ENCODE results near the gene DPYD. TPM values are rescaled to one million over a fixed set of nuclear protein-coding genes. Genes with fewer than 3 reads are reported as not detected.

Gene DPYD
- polyA plus RNA-seq, 1 donor from 2014 or later, result 3.8 TPM

DNA sequence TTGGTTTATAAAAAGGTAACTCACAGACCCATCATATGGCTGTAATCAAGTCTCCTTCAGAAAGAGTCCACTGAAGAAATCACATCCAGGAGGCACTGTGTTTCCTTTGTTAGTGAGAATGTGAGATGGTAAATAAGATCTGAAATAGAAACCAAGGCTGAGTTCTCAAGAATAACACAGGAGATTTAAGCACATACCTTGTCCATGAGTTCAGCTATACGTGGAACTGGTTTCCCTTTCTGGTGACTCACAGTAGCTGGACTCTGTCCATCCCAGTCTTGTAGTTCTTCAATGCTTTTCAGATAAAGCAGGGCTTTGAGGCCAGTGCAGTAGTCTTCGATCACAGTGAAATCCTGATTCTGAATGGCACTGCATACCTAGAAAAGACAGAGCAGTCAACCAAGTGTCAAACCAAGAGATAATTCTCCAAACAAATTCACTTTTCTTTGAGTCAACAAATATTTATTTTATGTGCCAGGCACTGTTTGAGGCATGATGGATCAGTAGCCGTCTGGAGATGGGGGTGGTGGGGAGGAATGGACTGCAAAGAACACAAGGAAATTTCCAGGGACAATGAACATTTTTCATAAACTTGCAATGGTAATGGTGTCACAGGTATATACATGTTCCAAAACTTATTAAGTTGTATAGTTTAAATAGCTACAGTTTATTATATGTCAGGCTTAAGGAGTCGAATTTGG, 727.8 kb downstream of the DPYD start:
- Mint-ChIP-seq H3K4me3 (no peak overlapping the region), H3K9me3 (peaks cover 0 to 2% (median 0%) of the 10 kb centered on the region in 3 donors), H3K4me1 (no peaks in the 10 kb centered on the region), H3K27me3 (no peaks in the 10 kb centered on the region), H3K36me3 (no peaks in the 10 kb centered on the region), H3K27ac (no peak overlapping the region)

GRCh38 chr1:97190326-97190725, 730.5 kb downstream of the DPYD start:
- no peaks in the 10 kb centered on the region for H3K36me3 Mint-ChIP-seq
- H3K27ac Mint-ChIP-seq, result no peak overlapping the region
- H3K4me1 Mint-ChIP-seq, result peaks cover 0 to 2% (median 0%) of the 10 kb centered on the region in 3 donors
- H3K4me3 Mint-ChIP-seq, result no peak overlapping the region
- no peaks in the 10 kb centered on the region for H3K27me3 Mint-ChIP-seq
- H3K9me3 Mint-ChIP-seq, result peaks cover 0 to 2% (median 0%) of the 10 kb centered on the region in 3 donors

GRCh38 chr1:97186381-97186780, 734.5 kb downstream of the DPYD start:
- H3K9me3 Mint-ChIP-seq, result no peaks in the 10 kb centered on the region
- H3K27me3 Mint-ChIP-seq, result no peaks in the 10 kb centered on the region
- H3K4me3 Mint-ChIP-seq, result no peak overlapping the region
- H3K27ac Mint-ChIP-seq, result no peak overlapping the region
- H3K36me3 Mint-ChIP-seq, result no peaks in the 10 kb centered on the region
- peaks cover 0 to 2% (median 0%) of the 10 kb centered on the region in 3 donors for H3K4me1 Mint-ChIP-seq

DNA sequence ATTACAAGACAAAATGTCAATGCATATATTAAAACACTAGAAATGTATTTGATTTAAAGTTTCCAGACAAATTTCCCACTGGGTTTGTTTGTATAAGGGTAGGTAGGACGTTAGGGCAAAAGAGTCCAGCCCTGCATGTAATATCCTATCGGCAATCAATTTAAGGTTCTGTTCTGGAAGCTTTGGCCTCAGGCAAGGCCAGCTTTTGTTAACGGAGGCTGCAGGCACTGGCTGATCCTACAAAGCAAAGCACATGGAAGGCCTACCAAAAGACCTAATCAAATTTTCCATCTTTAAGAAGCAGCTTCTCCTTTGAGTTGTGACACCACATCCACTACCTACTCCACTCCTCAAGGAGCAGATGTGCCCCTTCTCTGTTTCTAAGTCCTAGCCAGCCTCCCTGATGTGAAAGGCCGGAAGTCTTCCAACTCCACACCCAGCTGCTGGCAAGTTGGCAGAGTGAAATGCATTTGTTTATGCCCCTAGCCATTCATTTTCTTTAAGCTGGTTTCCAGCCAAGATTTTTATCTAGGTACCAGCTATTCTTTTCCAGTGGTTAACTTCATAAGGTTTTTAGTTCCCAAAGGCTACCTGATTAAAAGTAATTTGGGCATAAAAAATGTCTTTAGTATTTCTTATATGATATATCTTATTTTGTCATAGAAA, 746.7 kb downstream of the DPYD start:
- H3K27ac Mint-ChIP-seq, result no peak overlapping the region
- H3K27me3 Mint-ChIP-seq, result no peaks in the 10 kb centered on the region
- no peaks in the 10 kb centered on the region for H3K4me1 Mint-ChIP-seq
- no peaks in the 10 kb centered on the region for H3K9me3 Mint-ChIP-seq
- H3K36me3 Mint-ChIP-seq, result no peaks in the 10 kb centered on the region
- H3K4me3 Mint-ChIP-seq, result no peak overlapping the region

- H3K36me3 Mint-ChIP-seq, result no peaks in the 10 kb centered on the region
- no peak overlapping the region for H3K4me3 Mint-ChIP-seq
- peaks cover 0 to 2% (median 0%) of the 10 kb centered on the region in 3 donors for H3K9me3 Mint-ChIP-seq
- no peak overlapping the region for H3K27ac Mint-ChIP-seq
- H3K27me3 Mint-ChIP-seq, result no peaks in the 10 kb centered on the region
- peaks cover 0 to 2% (median 0%) of the 10 kb centered on the region in 3 donors for H3K4me1 Mint-ChIP-seq
Measured at GRCh38 chr1:97170300-97170699, 750.5 kb downstream of the DPYD start.

GRCh38 chr1:97168056-97168455, 752.8 kb downstream of the DPYD start:
- H3K4me3 Mint-ChIP-seq, result no peak overlapping the region
- peaks cover 2 to 15% (median 6%) of the 10 kb centered on the region in 3 donors for H3K9me3 Mint-ChIP-seq
- H3K4me1 Mint-ChIP-seq, result peaks cover 3 to 16% (median 8%) of the 10 kb centered on the region in 3 donors
- no peak overlapping the region for H3K27ac Mint-ChIP-seq
- no peaks in the 10 kb centered on the region for H3K36me3 Mint-ChIP-seq
- no peaks in the 10 kb centered on the region for H3K27me3 Mint-ChIP-seq

GRCh38 chr1:97167246-97167645, 753.6 kb downstream of the DPYD start:
- Mint-ChIP-seq H3K4me3 (no peak overlapping the region), H3K27me3 (no peaks in the 10 kb centered on the region), H3K4me1 (peaks cover 3 to 16% (median 8%) of the 10 kb centered on the region in 3 donors), H3K9me3 (peaks cover 2 to 15% (median 6%) of the 10 kb centered on the region in 3 donors), H3K36me3 (no peaks in the 10 kb centered on the region), H3K27ac (no peak overlapping the region)

DNA sequence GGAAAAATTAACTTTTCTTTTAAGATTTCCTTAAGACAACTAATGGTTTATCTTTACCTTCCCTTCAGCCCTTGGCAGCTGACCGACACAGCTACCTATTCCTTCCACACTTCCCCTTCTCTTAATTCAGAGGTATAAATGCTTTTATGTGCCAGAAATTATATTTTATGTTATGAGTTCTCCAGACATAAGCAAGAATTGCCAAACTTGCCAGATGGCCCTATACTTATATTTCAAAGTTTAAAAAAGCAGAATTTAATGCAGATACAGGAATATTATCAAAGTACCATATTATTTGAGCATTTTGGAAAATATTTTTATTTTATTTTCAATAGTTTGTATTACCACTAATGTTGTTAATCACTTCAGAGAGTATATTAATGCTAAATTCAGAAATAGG, 754.2 kb downstream of the DPYD start:
- Mint-ChIP-seq H3K36me3 (no peaks in the 10 kb centered on the region), H3K4me1 (peaks cover 3 to 16% (median 8%) of the 10 kb centered on the region in 3 donors), H3K27ac (no peak overlapping the region), H3K4me3 (no peak overlapping the region), H3K9me3 (peaks cover 2 to 15% (median 6%) of the 10 kb centered on the region in 3 donors), H3K27me3 (no peaks in the 10 kb centered on the region)

GRCh38 chr1:97164276-97164639, 756.6 kb downstream of the DPYD start:
- Mint-ChIP-seq H3K9me3 (peaks cover 2 to 15% (median 8%) of the 10 kb centered on the region in 3 donors), H3K27me3 (no peaks in the 10 kb centered on the region), H3K4me3 (peak overlapping the region in 1 of 4 donors; percentile 33), H3K27ac (peak overlapping the region in 1 of 3 donors; percentile 15), H3K4me1 (peaks cover 3 to 18% (median 8%) of the 10 kb centered on the region in 3 donors), H3K36me3 (no peaks in the 10 kb centered on the region)

- no peaks in the 10 kb centered on the region for H3K36me3 Mint-ChIP-seq
- H3K27me3 Mint-ChIP-seq, result no peaks in the 10 kb centered on the region
- peaks cover 3 to 23% (median 8%) of the 10 kb centered on the region in 3 donors for H3K4me1 Mint-ChIP-seq
- peak overlapping the region in 1 of 3 donors; percentile 15 for H3K27ac Mint-ChIP-seq
- no peak overlapping the region for H3K4me3 Mint-ChIP-seq
- peaks cover 2 to 15% (median 8%) of the 10 kb centered on the region in 3 donors for H3K9me3 Mint-ChIP-seq
Measured at GRCh38 chr1:97163591-97164275, 757.1 kb downstream of the DPYD start.

DNA sequence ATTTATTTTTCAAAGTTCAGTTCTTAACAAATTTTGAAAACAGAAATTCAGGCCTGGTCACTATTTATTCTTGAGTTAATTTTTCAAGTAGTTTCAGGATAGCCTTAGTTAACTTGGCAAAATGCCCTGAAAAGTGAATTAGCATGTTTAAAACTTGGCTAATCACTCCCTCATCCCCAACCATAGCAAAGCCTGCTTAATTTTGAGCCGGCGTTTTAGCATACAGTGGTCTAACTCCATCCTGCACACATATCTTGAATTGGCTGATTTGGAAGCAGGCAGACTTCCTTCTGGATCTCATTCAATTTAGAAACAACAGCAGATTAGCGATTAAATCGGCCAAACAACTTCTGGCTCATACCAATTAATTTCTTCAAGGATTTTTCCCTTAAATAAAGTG, 760.0 kb downstream of the DPYD start:
- Mint-ChIP-seq H3K36me3 (no peaks in the 10 kb centered on the region), H3K4me1 (peaks cover 3 to 24% (median 8%) of the 10 kb centered on the region in 3 donors), H3K27me3 (no peaks in the 10 kb centered on the region), H3K27ac (no peak overlapping the region), H3K4me3 (no peak overlapping the region), H3K9me3 (peaks cover 5 to 15% (median 8%) of the 10 kb centered on the region in 3 donors)

GRCh38 chr1:97159342-97159741, 761.5 kb downstream of the DPYD start:
- Mint-ChIP-seq H3K9me3 (peaks cover 3 to 8% (median 6%) of the 10 kb centered on the region in 3 donors), H3K4me3 (no peak overlapping the region), H3K27me3 (no peaks in the 10 kb centered on the region), H3K4me1 (peaks cover 2 to 16% (median 5%) of the 10 kb centered on the region in 3 donors), H3K36me3 (no peaks in the 10 kb centered on the region), H3K27ac (no peak overlapping the region)

- H3K4me1 Mint-ChIP-seq, result peaks cover 0 to 10% (median 0%) of the 10 kb centered on the region in 3 donors
- H3K27me3 Mint-ChIP-seq, result no peaks in the 10 kb centered on the region
- H3K27ac Mint-ChIP-seq, result no peak overlapping the region
- H3K9me3 Mint-ChIP-seq, result peaks cover 3 to 5% (median 5%) of the 10 kb centered on the region in 3 donors
- no peaks in the 10 kb centered on the region for H3K36me3 Mint-ChIP-seq
- H3K4me3 Mint-ChIP-seq, result no peak overlapping the region
Measured at GRCh38 chr1:97158691-97159096, 762.1 kb downstream of the DPYD start.

DNA sequence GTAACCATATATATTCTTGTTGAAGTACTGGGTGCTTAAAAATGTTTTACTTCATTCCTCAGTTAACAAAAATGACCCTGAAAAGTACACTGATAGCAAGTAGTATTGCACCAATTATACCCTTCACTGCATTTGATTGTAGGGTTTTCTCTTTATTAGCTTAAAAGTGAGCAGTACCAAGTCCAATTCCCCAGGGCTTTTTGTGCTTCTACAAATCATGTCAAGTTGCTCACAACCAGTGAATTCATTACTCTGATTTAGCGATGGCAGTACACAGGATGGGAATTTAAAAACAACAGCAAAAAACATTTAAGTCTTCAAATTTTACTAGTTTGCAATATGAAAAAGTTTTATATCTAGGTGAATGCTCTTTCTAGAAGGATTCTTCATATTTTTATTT, 762.8 kb downstream of the DPYD start:
- Mint-ChIP-seq H3K4me1 (peaks cover 0 to 8% (median 0%) of the 10 kb centered on the region in 3 donors), H3K27ac (no peak overlapping the region), H3K9me3 (peaks cover 3 to 10% (median 6%) of the 10 kb centered on the region in 3 donors), H3K4me3 (no peak overlapping the region), H3K36me3 (no peaks in the 10 kb centered on the region), H3K27me3 (no peaks in the 10 kb centered on the region)

GRCh38 chr1:97151651-97152050, 769.2 kb downstream of the DPYD start:
- Mint-ChIP-seq H3K27ac (no peak overlapping the region), H3K9me3 (peaks cover 0 to 8% (median 6%) of the 10 kb centered on the region in 3 donors), H3K4me3 (no peak overlapping the region), H3K27me3 (no peaks in the 10 kb centered on the region), H3K36me3 (no peaks in the 10 kb centered on the region), H3K4me1 (no peaks in the 10 kb centered on the region)
